ENCODE results near the gene CNPPD1.
"Not testable (repeated sequence)": the region's sequence is repeated elsewhere in the genome, so short reads cannot be mapped to it uniquely, and the experiment has no call there.

CNPPD1 gene

DNA sequence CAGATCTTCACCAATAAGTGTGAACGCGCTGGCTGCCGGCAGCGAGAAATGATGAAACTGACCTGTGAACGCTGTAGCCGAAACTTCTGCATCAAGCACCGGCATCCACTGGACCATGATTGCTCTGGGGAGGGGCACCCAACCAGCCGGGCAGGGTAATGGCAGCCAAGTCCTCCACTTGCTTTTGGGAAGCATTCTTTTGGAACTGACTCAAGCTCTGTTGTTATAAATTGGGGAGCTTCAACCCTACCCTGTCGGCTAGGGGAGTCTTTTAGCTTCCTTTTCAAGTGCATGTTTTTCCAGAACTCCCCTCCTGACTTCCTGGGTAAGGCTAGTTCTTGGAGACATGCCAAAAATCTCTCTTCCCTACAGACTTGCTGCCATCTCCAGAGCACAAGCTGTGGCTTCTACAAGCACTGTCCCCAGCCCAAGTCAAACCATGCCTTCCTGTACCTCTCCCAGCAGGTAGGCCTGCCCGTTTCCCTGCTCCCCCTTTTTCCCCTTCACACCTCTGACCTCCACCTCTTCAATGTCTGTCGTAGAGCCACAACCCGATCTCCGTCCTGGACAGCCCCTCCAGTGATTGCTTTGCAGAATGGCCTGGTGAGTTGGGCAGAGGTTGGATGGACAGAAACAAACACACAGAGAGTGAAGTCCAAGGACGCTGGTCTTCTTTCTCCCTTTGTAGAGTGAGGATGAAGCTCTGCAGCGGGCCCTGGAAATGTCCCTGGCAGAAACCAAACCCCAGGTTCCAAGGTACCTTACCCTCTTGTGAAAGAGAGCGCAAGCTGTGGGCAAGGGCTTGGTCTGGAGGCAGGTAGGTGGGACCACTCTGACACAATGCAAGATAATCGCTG, 31.4 kb upstream of the CNPPD1 start:
- DNase-seq (ENCODE audit: low spot score): no peak

DNA sequence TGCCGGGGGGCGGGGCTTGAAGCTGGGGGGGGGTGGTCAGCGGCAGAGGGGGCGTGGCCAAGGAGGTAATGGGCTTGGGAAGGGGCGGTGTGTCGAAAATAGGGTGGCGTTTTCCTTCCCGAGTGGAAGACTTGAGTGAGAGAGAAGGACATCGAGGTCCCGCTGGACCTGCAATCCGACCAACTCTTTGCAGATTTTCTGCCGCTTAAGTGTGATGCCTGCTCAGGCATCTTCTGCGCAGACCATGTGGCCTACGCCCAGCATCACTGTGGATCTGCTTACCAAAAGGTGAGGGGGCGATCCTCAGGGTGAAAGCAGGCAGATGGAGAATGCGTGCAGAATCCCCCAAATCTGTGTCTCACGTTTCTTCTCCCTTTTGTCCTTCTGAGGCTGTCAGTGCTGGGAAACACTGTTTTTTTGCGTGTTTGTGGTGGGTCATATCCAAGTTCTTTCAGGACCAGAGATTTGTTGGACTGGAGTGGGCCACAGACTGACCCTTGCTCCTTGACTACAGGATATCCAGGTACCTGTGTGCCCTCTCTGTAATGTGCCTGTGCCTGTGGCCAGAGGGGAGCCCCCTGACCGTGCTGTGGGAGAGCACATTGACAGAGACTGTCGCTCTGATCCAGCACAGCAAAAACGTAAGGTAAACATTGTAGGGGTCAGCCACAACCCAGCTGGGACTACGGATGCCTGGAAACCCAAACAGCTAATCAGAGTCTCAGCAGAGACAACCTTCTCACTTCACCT, 30.6 kb upstream of the CNPPD1 start:
- DNase-seq (ENCODE audit: low spot score): no peak

DNA sequence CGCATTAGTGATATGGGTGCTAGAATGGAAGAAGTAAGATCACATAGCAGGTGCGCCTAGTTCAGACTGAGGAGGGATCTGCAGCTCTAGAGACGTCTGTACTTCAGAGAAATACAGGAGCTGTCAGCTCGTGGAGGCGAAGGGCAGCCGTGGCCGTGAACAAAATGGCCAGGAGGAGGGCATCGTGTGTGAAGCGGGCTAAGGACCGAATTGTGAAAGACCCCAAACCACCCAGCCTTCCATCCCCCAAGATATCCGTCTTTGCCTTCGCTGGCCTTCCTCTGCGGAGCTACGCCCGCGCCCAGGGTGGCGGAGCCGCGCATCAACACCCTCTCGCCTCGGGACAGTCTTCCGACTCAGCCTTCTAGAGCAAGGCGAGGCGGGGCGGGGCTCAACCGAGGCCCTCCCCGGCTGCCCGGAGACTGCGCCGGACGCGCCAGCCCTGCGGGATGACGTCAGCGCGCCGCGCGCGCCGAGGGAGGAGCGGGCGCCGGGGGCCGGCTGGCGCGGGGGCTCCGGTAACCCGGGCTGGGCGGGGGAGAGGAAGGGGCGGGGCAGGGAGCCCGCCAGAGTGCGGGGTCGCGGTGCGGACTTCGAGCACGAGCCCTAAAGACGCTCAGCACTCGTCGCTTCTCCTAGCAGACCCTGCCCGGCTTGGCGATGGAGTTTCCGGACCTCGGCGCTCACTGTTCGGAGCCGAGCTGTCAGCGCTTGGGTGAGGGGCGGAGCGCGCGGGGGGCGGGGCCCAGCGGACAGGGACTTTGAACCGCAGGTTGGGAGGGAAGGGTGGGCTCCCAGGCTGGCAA, 29.8 kb upstream of the CNPPD1 start, which contains the start of gene ZFAND2B:
ZFAND2B (plus strand) TSS at position 455 of the 806 bp plus-strand sequence; CDS start at position 661, 206 bp downstream.
- peak; percentile 93 for DNase-seq (ENCODE audit: low spot score)

DNA sequence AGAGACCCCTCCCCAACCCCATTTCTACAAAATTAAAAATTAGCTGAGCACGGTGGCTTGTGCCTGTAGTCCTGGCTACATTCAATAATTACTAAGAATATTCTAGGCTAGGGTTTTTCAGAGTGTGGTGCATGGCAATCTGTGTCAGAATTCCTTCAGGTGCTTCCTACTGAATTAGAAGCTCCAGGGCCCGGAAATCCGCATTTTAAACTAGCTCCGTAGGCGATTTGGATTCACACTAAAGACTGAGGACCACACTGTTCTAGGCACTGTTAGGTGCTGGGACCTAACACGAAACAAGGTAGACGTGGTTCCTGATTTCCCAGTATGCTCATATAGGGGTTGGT, 29.2 kb upstream of the CNPPD1 start:
- no peak for DNase-seq (ENCODE audit: low spot score)

DNA sequence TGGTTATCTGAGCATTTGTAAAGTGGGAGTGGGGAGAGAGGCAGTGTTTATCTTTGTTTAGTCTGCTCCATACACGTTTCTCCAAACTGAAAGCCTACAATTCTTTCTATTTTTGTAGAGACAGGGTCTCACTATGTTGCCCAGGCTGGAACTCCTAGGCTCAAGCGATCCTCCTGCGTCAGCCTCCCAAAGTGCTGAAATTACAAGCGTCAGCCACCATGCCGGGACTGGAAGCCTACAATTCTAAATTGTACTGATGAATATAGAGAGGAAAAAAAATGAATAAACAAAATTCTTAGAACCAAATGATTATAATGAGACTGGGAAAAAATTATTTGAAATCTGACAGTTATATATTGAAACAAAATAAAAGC, 28.4 kb upstream of the CNPPD1 start:
- DNase-seq (ENCODE audit: low spot score): no peak

DNA sequence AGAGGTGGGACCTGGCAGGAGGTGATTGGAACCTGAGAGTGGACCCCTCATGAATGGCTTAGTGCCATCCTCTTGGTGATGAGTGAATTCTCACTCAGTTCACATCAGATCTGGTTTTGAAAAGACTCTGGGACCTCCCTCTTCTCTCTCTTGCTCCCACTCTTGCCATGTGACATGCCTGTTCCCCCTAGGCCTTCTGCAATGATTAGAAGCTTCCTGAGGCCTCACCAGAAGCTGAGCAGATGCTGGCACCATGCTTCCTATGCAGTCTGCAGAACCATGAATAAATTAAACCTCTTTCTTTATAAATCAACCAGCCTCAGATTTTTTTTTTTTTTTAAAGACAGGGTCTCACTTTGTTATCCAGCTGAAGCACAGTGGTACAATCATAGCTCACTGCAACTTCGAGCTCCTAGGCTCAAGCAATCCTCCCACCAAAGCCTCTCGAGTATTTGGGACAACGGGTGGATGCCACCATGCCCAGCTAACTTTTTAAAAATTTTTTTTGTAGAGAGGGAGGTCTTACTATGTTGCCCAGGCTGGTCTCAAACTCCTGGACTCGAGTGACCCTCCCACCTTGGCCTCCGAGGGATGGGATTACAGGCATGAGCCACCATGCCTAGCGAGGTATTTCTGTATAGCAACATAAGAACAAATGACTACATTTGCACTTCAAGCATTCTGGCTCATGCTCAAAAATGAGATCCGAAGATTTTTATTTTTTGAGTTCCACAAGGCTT, 27.9 kb upstream of the CNPPD1 start:
- no peak for DNase-seq (ENCODE audit: low spot score)

DNA sequence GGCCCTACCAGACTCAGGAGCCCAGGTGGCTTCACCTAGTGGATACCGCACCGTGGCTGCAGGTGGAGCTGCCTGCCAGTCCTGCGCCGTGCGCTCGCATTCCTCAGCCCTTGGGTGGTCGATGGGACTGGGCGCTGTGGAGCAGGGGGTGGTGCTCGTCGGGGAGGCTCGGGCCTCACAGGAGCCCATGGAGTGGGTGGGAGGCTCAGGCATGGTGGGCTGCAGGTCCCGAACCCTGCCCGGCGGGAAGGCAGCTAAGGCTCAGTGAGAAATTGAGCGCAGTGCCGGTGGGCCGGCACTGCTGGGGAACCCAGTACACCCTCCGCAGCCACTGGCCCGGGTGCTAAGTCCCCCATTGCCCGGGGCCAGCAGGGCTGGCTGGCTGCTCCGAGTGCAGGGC, 24.6 kb upstream of the CNPPD1 start:
- not testable (repeated sequence) for DNase-seq (ENCODE audit: low spot score)

DNA sequence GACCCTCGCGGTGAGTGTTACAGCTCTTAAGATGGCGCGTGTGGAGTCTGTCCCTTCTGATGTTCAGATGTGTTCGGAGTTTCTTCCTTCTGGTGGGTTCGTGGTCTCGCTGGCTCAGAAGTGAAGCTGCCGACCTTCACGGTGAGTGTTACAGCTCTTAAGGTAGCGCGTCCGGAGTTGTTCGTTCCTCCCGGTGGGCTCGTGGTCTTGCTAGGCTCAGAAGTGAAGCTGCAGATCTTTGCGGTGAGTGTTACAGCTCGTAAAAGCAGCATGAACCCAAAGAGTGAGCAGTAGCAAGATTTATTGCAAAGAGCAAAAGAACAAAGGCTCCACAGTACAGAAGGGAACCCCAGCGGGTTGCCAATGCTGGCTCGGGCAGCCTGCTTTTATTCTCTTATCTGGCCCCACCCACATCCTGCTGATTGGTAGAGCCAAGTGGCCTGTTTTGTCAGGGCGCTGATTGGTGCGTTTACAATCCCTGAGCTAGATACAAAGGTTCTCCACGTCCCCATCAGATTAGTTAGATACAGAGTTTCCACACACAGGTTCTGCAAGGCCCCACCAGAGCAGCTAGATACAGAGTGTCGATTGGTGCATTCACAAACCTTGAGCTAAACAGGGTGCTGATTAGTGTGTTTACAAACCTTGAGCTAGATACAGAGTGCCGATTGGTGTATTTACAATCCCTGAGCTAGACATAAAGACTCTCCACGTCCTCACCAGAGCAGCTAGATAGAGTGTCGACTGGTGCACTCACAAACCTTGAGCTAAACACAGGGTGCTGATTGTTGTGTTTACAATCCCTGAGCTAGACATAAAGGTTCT, 24.0 kb upstream of the CNPPD1 start:
- DNase-seq (ENCODE audit: low spot score): not testable (repeated sequence)

DNA sequence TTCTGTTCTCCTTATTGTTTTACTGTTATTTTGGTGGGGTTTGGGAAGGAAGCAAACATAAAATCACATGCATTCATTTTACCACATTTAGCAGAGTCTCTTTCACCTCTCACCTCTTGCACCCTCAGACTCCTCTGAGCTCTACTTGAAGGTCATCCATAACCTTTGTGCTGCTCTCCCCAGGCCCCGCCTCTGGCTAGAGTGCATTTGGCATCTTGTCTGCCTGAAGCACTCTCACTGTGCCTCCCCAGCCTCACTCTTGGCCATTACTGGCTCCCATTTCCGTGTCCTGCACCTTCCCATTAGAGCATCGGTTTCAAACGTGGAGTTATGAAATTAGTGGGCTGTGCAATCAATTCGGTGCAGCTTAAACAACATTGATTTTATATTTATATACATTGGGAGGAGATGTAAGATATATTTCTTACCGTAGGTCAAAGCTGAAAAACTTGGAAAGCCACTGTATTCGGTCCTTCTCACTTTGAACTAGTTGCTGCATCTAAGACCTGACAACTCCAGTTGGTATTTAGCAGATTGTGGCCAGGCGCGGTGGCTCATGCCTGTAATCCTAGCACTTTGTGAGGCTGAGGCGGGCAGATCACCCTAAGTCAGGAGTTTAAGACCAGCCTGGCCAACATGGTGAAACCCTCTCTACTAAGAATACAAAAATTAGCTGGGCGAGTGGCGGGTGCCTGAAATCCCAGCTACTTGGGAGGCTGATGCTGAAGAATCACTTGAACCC, 22.9 kb upstream of the CNPPD1 start:
- no peak for DNase-seq (ENCODE audit: low spot score)

DNA sequence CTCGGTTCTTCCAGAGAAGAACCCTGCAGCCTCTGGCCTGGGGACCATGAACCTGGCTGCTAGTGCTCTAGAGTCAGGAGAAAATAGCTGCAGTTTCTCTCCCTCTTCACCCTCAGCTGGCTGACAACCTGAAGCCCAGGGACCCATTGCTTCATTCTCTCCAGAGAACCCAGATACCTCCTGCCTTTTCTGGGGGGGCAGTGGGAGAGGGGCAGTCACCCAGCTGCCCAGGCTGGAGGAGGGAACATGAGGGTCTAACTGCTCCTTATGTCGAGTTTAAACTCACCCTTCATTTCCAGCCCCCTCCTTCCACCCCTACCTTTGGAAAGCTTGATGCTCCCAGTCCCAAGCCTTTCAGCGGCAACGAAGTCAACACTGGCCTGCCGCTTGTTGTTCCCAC, 22.2 kb upstream of the CNPPD1 start:
- no peak for DNase-seq (ENCODE audit: low spot score)

DNA sequence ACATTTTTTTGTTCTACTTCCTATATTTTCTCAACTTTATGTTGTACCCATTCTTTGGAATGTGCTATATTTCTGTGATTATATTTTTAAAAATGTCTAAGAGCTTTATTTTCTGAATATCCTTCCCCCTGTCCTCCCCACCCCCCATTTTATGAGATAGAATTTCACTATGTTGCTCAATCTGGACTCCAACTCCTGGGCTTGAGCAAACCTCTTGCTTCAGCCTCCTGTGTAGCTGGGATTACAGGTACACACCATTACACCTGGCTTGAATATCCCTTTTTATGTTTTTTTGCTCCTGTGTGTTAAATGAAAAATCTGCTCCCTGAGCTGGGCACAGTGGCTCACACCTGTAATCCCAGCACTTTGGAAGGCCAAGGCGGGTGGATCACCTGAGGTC, 20.7 kb upstream of the CNPPD1 start:
- DNase-seq (ENCODE audit: low spot score): no peak

DNA sequence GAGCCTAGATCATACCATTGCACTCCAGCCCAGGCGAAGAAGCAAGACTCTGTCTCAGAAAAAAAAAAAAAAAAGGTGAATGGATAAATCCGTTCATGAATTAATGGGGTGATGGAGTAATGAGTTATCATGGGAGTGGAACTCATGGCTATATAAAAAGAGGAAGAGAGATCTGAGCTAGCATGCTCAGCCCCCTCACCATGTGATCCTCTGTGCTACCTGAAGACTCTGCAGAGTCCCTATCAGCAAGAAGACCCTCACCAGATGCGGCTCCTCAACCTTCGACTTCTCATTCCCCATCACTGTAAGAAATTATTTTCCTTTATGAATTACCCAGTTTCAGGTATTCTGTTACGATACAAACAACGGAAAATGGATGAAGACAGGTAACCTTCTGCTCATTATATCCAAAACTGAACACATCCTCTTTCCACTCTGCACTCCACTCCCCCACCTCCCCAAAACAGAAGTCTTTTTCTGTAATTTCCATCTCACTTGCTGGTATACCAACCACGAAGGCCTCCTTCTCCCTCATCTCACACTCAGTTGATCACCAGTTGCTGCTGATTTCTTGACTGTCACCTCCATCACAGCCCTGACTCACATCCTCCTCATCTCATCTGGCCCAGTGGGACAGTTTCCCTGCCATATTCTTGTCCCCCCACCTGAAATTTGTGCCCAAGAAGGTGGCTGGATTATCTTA, 10.2 kb upstream of the CNPPD1 start:
- DNase-seq (ENCODE audit: low spot score): no peak

DNA sequence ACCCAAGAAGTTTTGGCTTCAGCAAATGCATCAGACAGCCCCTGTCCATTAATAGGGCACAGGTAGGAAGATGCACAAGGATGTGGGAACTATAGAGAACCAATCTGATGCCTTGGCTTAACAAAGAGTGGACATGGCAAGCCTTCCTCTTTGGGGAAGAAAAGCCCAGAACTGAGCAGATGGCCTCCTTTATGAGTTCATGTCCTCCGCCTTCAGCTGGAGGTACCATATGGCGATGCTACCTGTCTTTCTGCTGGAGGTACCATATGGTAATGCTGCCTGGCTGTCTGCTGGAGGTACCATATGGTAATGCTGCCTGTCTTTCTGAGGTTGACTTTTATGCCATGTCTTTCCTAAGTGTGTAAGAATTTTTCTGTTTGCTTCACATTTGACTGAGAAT, 7.4 kb upstream of the CNPPD1 start:
- no peak for DNase-seq (ENCODE audit: low spot score)

DNA sequence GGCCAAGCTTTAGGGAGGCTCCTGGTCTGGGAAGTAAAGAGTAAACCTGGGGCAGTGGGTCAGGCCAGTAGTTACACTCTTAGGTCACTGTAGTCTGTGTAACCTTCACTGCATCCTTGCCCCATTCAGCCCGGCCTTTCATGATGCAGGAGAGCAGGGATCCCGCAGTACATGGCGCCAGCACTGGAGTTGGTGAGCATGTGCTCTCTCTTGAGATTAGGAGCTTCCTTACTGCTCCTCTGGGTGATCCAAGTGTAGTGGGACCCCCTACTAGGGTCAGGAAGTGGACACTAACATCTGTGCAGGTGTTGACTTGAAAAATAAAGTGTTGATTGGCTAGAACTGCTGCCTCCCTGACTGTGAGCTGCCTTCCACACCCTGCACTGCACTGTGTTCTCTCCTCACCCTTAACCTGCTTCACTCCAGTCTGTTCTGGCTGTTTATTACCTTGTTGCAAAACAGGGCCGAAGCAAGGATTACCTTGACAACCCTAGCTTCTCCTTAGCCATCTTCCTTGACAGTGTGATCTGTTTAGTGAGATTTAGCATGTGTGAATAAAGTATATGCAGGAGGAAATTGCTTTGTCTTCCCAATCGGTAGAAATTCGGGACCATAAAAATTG, 6.5 kb upstream of the CNPPD1 start:
- no peak for DNase-seq (ENCODE audit: low spot score)

DNA sequence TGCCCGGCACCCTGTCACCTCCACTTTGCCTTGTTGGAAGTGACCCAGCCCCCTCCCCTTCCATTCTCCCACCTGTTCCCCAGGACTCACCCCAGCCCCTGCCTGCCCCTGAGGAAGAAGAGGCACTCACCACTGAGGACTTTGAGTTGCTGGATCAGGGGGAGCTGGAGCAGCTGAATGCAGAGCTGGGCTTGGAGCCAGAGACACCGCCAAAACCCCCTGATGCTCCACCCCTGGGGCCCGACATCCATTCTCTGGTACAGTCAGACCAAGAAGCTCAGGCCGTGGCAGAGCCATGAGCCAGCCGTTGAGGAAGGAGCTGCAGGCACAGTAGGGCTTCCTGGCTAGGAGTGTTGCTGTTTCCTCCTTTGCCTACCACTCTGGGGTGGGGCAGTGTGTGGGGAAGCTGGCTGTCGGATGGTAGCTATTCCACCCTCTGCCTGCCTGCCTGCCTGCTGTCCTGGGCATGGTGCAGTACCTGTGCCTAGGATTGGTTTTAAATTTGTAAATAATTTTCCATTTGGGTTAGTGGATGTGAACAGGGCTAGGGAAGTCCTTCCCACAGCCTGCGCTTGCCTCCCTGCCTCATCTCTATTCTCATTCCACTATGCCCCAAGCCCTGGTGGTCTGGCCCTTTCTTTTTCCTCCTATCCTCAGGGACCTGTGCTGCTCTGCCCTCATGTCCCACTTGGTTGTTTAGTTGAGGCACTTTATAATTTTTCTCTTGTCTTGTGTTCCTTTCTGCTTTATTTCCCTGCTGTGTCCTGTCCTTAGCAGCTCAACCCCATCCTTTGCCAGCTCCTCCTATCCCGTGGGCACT, 5.8 kb upstream of the CNPPD1 start:
- DNase-seq (ENCODE audit: low spot score): no peak

DNA sequence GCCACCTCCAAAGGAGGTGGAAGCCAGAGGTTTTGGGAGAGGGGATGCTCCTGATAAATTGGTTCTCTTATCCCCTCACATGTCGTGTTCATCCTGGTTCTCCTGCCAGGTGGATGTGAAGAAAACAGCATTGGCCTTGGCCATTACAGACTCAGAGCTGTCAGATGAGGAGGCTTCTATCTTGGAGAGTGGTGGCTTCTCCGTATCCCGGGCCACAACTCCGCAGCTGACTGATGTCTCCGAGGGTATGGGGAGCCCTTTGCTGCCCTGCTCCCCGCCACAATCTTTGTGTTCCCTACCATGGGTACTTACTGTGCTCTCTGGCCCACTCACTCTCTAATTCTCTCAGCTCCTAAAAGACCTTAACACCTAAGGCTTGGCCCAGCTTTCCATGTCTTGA, 4.8 kb upstream of the CNPPD1 start:
- no peak for DNase-seq (ENCODE audit: low spot score)

DNA sequence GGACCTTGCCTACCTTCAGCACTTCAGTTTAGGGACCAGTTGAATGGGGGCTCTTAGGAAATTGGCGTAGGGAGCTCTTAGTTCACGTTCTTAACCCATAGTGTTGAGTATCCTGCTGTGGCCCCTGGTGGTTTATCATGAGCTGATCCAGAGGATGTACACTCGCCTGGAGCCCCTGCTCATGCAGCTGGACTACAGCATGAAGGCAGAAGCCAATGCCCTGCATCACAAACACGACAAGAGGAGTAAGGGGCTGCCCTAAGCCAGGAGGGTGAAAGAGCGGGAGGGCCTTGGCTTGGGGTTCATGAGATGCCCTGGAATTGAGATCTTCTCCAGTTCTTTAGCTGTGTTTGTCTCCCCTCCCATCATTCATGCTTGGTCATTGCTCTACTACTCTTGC, 4.2 kb upstream of the CNPPD1 start:
- DNase-seq (ENCODE audit: low spot score): no peak
